BLaER1 treated with 17β-estradiol and CSF1 and Interleukin-3, amounts not matched to agents 10 nM and 100 nM (cell line): ENCODE results near the gene LEKR1.

Experiments
- H3K27ac ChIP-seq, 11 experiments: shearing (Covaris generic); formaldehyde crosslinking; 2 replicates each; pipeline ENCODE4 v1.8.1; 2022
- H3K27me3 ChIP-seq, 11 experiments: shearing (Covaris generic); formaldehyde crosslinking; 2 replicates each; pipeline ENCODE4 v1.8.1; 2022
- H3K36me3 ChIP-seq, 11 experiments: shearing (Covaris generic); formaldehyde crosslinking; 2 replicates each; pipeline ENCODE4 v1.8.1; 2022
- H3K4me1 ChIP-seq, 10 experiments: shearing (Covaris generic); formaldehyde crosslinking; 2 replicates each; pipeline ENCODE4 v1.8.1; 2022
- H3K4me2 ChIP-seq, 11 experiments: shearing (Covaris generic); formaldehyde crosslinking; 2 replicates each; pipeline ENCODE4 v1.8.1; 2022
- H3K4me3 ChIP-seq, 10 experiments: shearing (Covaris generic); formaldehyde crosslinking; 2 replicates each; pipeline ENCODE4 v1.8.1; 2022
- H3K9ac ChIP-seq, 11 experiments: shearing (Covaris generic); formaldehyde crosslinking; 2 replicates each; pipeline ENCODE4 v1.8.1; 2022
- H3K9me3 ChIP-seq, 11 experiments: shearing (Covaris generic); formaldehyde crosslinking; replicated peaks in 1 of 11; 2 replicates each; pipeline ENCODE4 v1.8.1; 2022
- H4K20me1 ChIP-seq, 11 experiments: shearing (Covaris generic); formaldehyde crosslinking; 2 replicates each; pipeline ENCODE4 v1.8.1; 2022
- Cebpa-rat ChIP-seq, 11 experiments: shearing (Covaris generic); IDR thresholded peaks; 2 replicates each; pipeline ENCODE4 v1.8.1; 2022

The LEKR1 gene

GRCh38 chr3:156826144-156826895 lies at the start of gene LEKR1:
Gene LEKR1 (plus strand): TSS chr3:156826353. CDS start chr3:156829330, 2,977 bp downstream.
- Histone ChIP-seq H3K27ac (peak within 1 kb of the TSS in 3 of 11 experiments; percentile 26 to 35 (median 32); a peak in 3 of 22 replicates), H4K20me1 (no peaks in the 10 kb centered on the region), H3K36me3 (no peaks in the 10 kb centered on the region), H3K4me3 (peak within 1 kb of the TSS; percentile 27 to 65 (median 46); a peak in 19 of 20 replicates), H3K27me3 (peaks cover 8 to 36% (median 26%) of the 10 kb centered on the region in 11 experiments; a peak in 21 of 22 replicates), H3K4me2 (peak within 1 kb of the TSS; percentile 58 to 84 (median 70)), H3K9me3 (peaks cover 0 to 24% (median 15%) of the 10 kb centered on the region in 11 experiments; a peak in 16 of 22 replicates), H3K4me1 (peaks cover 0 to 11% (median 7%) of the 10 kb centered on the region in 10 experiments; a peak in 11 of 20 replicates), H3K9ac (peak within 1 kb of the TSS in 4 of 11 experiments; percentile 43 to 63 (median 52); a peak in 8 of 22 replicates)
- no peak for TF ChIP-seq Cebpa-rat (IDR thresholded peaks at IDR 0.05)

- Histone ChIP-seq H3K4me1 (peaks cover 14 to 27% (median 21%) of the 10 kb centered on the region in 10 experiments), H3K9me3 (no peaks in the 10 kb centered on the region), H4K20me1 (no peaks in the 10 kb centered on the region), H3K27me3 (no peaks in the 10 kb centered on the region), H3K27ac (peak overlapping the region in 8 of 11 experiments; percentile 65 to 78 (median 76); a peak in 15 of 22 replicates), H3K4me2 (peak overlapping the region in 9 of 11 experiments; percentile 60 to 87 (median 74); a peak in 17 of 22 replicates), H3K9ac (no peak overlapping the region; a peak in 1 of 22 replicates), H3K36me3 (no peaks in the 10 kb centered on the region), H3K4me3 (no peak overlapping the region)
- no peak for TF ChIP-seq Cebpa-rat (IDR thresholded peaks at IDR 0.05)
These were observed 49.3 kb upstream of the LEKR1 start for GRCh38 chr3:156776871-156777270.

- Histone ChIP-seq H4K20me1 (no peaks in the 10 kb centered on the region), H3K4me2 (no peak overlapping the region), H3K27ac (0 out of 22 replicates have a peak overlapping the region, but pooled peaks of 1 of the 11 experiments have one; percentile 6), H3K9ac (no peak overlapping the region), H3K4me3 (no peak overlapping the region), H3K36me3 (no peaks in the 10 kb centered on the region), H3K9me3 (no peaks in the 10 kb centered on the region), H3K4me1 (peaks cover 6 to 15% (median 8%) of the 10 kb centered on the region in 10 experiments), H3K27me3 (no peaks in the 10 kb centered on the region)
- no peak for TF ChIP-seq Cebpa-rat (IDR thresholded peaks at IDR 0.05)
These were observed 44.6 kb upstream of the LEKR1 start for GRCh38 chr3:156781310-156782230.

- Histone ChIP-seq H3K27ac (no peak overlapping the region), H3K27me3 (no peaks in the 10 kb centered on the region), H3K36me3 (no peaks in the 10 kb centered on the region), H4K20me1 (no peaks in the 10 kb centered on the region), H3K4me3 (no peak overlapping the region), H3K4me1 (peaks cover 0 to 8% (median 1%) of the 10 kb centered on the region in 10 experiments; a peak in 11 of 20 replicates), H3K4me2 (no peak overlapping the region), H3K9me3 (no peaks in the 10 kb centered on the region), H3K9ac (no peak overlapping the region)
- TF ChIP-seq Cebpa-rat (IDR thresholded peaks at IDR 0.05), result no peak
These were observed 43.8 kb upstream of the LEKR1 start for GRCh38 chr3:156782319-156782718.

GRCh38 chr3:156782921-156783320 lies 43.2 kb upstream of the LEKR1 start:
- no peak overlapping the region for H3K9ac ChIP-seq
- H3K4me2 ChIP-seq, result no peak overlapping the region
- no peaks in the 10 kb centered on the region for H3K9me3 ChIP-seq
- H4K20me1 ChIP-seq, result no peaks in the 10 kb centered on the region
- no peak overlapping the region for H3K27ac ChIP-seq
- no peak overlapping the region for H3K4me3 ChIP-seq
- no peaks in the 10 kb centered on the region for H3K36me3 ChIP-seq
- peaks cover 0 to 8% (median 0%) of the 10 kb centered on the region in 10 experiments; a peak in 5 of 20 replicates for H3K4me1 ChIP-seq
- no peak for TF ChIP-seq Cebpa-rat (IDR thresholded peaks at IDR 0.05)
- no peaks in the 10 kb centered on the region for H3K27me3 ChIP-seq

GRCh38 chr3:156787001-156787400 lies 39.2 kb upstream of the LEKR1 start:
- Histone ChIP-seq H3K4me3 (no peak overlapping the region), H3K36me3 (no peaks in the 10 kb centered on the region), H3K27me3 (no peaks in the 10 kb centered on the region), H3K27ac (no peak overlapping the region), H3K4me2 (no peak overlapping the region), H3K4me1 (no peaks in the 10 kb centered on the region; a peak in 1 of 20 replicates), H4K20me1 (no peaks in the 10 kb centered on the region), H3K9me3 (no peaks in the 10 kb centered on the region), H3K9ac (no peak overlapping the region)
- TF ChIP-seq Cebpa-rat (IDR thresholded peaks at IDR 0.05), result no peak

GRCh38 chr3:156787926-156788663 lies 38.1 kb upstream of the LEKR1 start:
- H3K36me3 ChIP-seq, result no peaks in the 10 kb centered on the region
- no peaks in the 10 kb centered on the region for H4K20me1 ChIP-seq
- H3K27ac ChIP-seq, result no peak overlapping the region
- TF ChIP-seq Cebpa-rat (IDR thresholded peaks at IDR 0.05), result no peak
- peaks cover 0 to 5% (median 0%) of the 10 kb centered on the region in 10 experiments; a peak in 6 of 20 replicates for H3K4me1 ChIP-seq
- no peak overlapping the region for H3K4me2 ChIP-seq
- no peak overlapping the region for H3K4me3 ChIP-seq
- H3K27me3 ChIP-seq, result no peaks in the 10 kb centered on the region
- H3K9me3 ChIP-seq, result no peaks in the 10 kb centered on the region
- H3K9ac ChIP-seq, result no peak overlapping the region

GRCh38 chr3:156788846-156789245 lies 37.3 kb upstream of the LEKR1 start:
- H4K20me1 ChIP-seq, result no peaks in the 10 kb centered on the region
- H3K9ac ChIP-seq, result no peak overlapping the region
- H3K9me3 ChIP-seq, result no peaks in the 10 kb centered on the region
- no peaks in the 10 kb centered on the region for H3K27me3 ChIP-seq
- no peak overlapping the region for H3K27ac ChIP-seq
- no peak overlapping the region for H3K4me3 ChIP-seq
- no peaks in the 10 kb centered on the region for H3K36me3 ChIP-seq
- TF ChIP-seq Cebpa-rat (IDR thresholded peaks at IDR 0.05), result no peak
- H3K4me2 ChIP-seq, result no peak overlapping the region
- peaks cover 0 to 12% (median 0%) of the 10 kb centered on the region in 10 experiments; a peak in 6 of 20 replicates for H3K4me1 ChIP-seq
